ENCODE results near the gene PPRC1. TPM values are rescaled to one million over a fixed set of nuclear protein-coding genes. Genes with fewer than 3 reads are reported as not detected.
A peak's percentile ranks its signal among the peaks of the same experiment; 100 is the strongest.

The PPRC1 gene
- total RNA-seq, 2 experiments from 2014 or later = 22.0 to 22.9 TPM

DNA sequence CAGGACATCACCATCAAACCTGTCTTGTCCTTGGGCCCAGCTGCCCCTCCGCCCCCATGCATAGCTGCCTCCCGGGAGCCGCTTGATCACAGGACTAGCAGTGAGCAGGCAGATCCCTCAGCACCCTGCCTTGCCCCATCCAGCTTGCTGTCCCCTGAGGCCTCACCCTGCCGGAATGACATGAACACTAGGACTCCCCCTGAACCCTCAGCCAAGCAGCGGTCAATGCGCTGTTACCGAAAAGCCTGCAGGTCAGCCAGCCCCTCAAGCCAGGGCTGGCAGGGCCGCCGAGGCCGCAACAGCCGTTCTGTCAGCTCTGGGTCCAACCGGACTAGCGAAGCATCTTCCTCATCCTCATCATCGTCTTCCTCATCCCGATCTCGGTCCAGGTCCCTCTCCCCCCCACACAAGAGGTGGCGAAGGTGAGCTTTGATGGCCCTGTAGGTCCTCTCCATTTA lies 14.2 kb downstream of the PPRC1 start:
- ChIA-PET CTCF (interaction anchor here (2.6 kb wide), 1 partner anchor 23 kb away, joined by 6 read pairs; no protein-coding TSS in a partner anchor), POLR2A (interaction anchor here (1.4 kb wide), 1 partner anchor 33 kb away, joined by 3 read pairs; no protein-coding TSS in a partner anchor)
- DNase-seq = no peak
- Mint-ChIP-seq H3K27ac (no peak overlapping the region), H3K9me3 (no peaks in the 10 kb centered on the region), H3K36me3 (ENCODE audit: low read depth) (peaks cover 78% of the 10 kb centered on the region), H3K4me1 (ENCODE audit: low read depth) (peaks cover 8% of the 10 kb centered on the region), H3K27me3 (no peaks in the 10 kb centered on the region), H3K4me3 (no peak overlapping the region)
- Histone ChIP-seq H3K27me3 (ENCODE audit: control insufficient read depth in 1 of 2, insufficient read depth in 2 of 2, low read length in 2 of 2) (no peaks in the 10 kb centered on the region), H3K27ac (ENCODE audit: low read depth in 1 of 2, low read length in 2 of 2) (no peak overlapping the region), H3K4me3 (ENCODE audit: low read length) (no peak overlapping the region), H3K36me3 (ENCODE audit: insufficient read depth, low read length) (peaks cover 66% of the 10 kb centered on the region), H3K9me3 (ENCODE audit: control insufficient read depth in 1 of 2, insufficient read depth in 1 of 2, low read length in 2 of 2) (no peaks in the 10 kb centered on the region), H3K4me1 (ENCODE audit: insufficient read depth, low read length) (peaks cover 6% of the 10 kb centered on the region)
- intact Hi-C loops (cut with DNase I, micrococcal nuclease) = no loop called here
- no peak for ATAC-seq (ENCODE audit: poor library complexity)
- TF ChIP-seq, protein P1, sequence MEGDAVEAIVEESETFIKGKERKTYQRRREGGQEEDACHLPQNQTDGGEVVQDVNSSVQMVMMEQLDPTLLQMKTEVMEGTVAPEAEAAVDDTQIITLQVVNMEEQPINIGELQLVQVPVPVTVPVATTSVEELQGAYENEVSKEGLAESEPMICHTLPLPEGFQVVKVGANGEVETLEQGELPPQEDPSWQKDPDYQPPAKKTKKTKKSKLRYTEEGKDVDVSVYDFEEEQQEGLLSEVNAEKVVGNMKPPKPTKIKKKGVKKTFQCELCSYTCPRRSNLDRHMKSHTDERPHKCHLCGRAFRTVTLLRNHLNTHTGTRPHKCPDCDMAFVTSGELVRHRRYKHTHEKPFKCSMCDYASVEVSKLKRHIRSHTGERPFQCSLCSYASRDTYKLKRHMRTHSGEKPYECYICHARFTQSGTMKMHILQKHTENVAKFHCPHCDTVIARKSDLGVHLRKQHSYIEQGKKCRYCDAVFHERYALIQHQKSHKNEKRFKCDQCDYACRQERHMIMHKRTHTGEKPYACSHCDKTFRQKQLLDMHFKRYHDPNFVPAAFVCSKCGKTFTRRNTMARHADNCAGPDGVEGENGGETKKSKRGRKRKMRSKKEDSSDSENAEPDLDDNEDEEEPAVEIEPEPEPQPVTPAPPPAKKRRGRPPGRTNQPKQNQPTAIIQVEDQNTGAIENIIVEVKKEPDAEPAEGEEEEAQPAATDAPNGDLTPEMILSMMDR (IDR thresholded peaks at IDR 0.05) = no peak

DNA sequence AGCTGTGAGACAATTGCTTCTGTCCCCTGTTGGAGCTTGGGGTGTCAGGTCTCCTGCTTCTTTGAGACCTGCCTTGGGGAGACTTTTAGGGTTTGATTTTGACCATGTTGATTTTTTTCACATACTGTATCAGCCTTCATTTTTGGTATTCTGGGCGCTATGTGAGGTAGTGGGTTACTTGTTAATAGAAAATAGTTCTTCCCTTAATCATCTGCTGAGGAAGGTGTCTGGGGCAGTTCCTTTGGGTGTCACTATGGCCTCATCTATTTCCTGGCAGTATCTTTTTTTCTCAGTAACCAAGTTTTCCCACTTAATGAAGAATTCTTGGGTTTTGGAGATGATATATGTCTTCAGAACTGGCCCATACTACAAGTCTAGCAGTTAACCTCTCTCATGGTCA lies 14.7 kb downstream of the PPRC1 start:
- Mint-ChIP-seq H3K9me3 (no peaks in the 10 kb centered on the region), H3K36me3 (ENCODE audit: low read depth) (peaks cover 81% of the 10 kb centered on the region), H3K4me1 (ENCODE audit: low read depth) (peaks cover 14% of the 10 kb centered on the region), H3K27me3 (no peaks in the 10 kb centered on the region), H3K27ac (no peak overlapping the region), H3K4me3 (no peak overlapping the region)
- POLR2A ChIA-PET = interaction anchor here (1.4 kb wide), 1 partner anchor 33 kb away, joined by 3 read pairs; no protein-coding TSS in a partner anchor
- H3K4me1 ChIP-seq (ENCODE audit: insufficient read depth, low read length) = peaks cover 7% of the 10 kb centered on the region
- DNase-seq = no peak
- H3K36me3 ChIP-seq (ENCODE audit: insufficient read depth, low read length) = peaks cover 65% of the 10 kb centered on the region
- ATAC-seq (ENCODE audit: poor library complexity) = no peak
- no peaks in the 10 kb centered on the region for H3K9me3 ChIP-seq (ENCODE audit: control insufficient read depth in 1 of 2, insufficient read depth in 1 of 2, low read length in 2 of 2)
- no peaks in the 10 kb centered on the region for H3K27me3 ChIP-seq (ENCODE audit: control insufficient read depth in 1 of 2, insufficient read depth in 2 of 2, low read length in 2 of 2)
- H3K27ac ChIP-seq (ENCODE audit: low read depth in 1 of 2, low read length in 2 of 2) = no peak overlapping the region
- TF ChIP-seq, protein P1 (IDR thresholded peaks at IDR 0.05) = no peak
- intact Hi-C loops (cut with DNase I, micrococcal nuclease) = no loop called here
- CTCF ChIA-PET = interaction anchor here (2.6 kb wide), 1 partner anchor 22 kb away, joined by 6 read pairs; no protein-coding TSS in a partner anchor
- no peak overlapping the region for H3K4me3 ChIP-seq (ENCODE audit: low read length)

DNA sequence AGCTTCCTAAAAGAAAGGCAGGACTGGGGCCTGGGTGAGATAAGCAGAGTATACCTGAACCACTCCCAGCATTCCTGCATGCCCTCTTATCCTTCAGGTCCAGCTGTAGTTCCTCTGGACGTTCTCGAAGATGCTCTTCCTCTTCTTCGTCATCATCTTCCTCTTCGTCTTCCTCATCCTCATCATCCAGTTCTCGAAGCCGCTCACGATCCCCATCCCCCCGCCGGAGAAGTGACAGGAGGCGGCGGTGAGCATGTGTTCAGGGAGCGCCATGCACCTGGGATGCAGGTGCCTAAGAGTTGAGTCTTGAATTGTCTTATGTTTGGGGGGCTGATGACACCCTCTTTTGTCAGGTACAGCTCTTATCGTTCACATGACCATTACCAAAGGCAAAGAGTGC lies 15.4 kb downstream of the PPRC1 start:
- Histone ChIP-seq H3K27me3 (ENCODE audit: control insufficient read depth in 1 of 2, insufficient read depth in 2 of 2, low read length in 2 of 2) (no peaks in the 10 kb centered on the region), H3K27ac (ENCODE audit: low read depth in 1 of 2, low read length in 2 of 2) (no peak overlapping the region), H3K4me3 (ENCODE audit: low read length) (no peak overlapping the region), H3K4me1 (ENCODE audit: insufficient read depth, low read length) (peaks cover 15% of the 10 kb centered on the region), H3K9me3 (ENCODE audit: control insufficient read depth in 1 of 2, insufficient read depth in 1 of 2, low read length in 2 of 2) (no peaks in the 10 kb centered on the region), H3K36me3 (ENCODE audit: insufficient read depth, low read length) (peaks cover 60% of the 10 kb centered on the region)
- intact Hi-C loops (cut with DNase I, micrococcal nuclease) = no loop called here
- ChIA-PET POLR2A (interaction anchor here (0.6 kb wide), 1 partner anchor 239 kb away, joined by 4 read pairs; no protein-coding TSS in a partner anchor), CTCF (interaction anchor here (1.4 to 2.6 kb wide), 2 partner anchors 16 to 21 kb away, joined by 3 to 6 read pairs; partner anchors contain the start of gene PPRC1)
- peak overlapping the region; percentile 8 for H3K27ac Mint-ChIP-seq
- DNase-seq (no peak), ATAC-seq (ENCODE audit: poor library complexity) (no peak)
- TF ChIP-seq, protein P1 (IDR thresholded peaks at IDR 0.05) = no peak
- H3K9me3 Mint-ChIP-seq = no peaks in the 10 kb centered on the region
- peaks cover 21% of the 10 kb centered on the region for H3K4me1 Mint-ChIP-seq (ENCODE audit: low read depth)
- H3K36me3 Mint-ChIP-seq (ENCODE audit: low read depth) = peaks cover 82% of the 10 kb centered on the region
- no peaks in the 10 kb centered on the region for H3K27me3 Mint-ChIP-seq
- H3K4me3 Mint-ChIP-seq = no peak overlapping the region
